HG02642 (cell line): ENCODE results near the gene PIK3CG.

Experiments
- ATAC-seq: cut with Tn5 transposase; IDR thresholded peaks from one replicate; pipeline ENCODE4 v1.9.1; 2021; ENCODE audit warnings: mild to moderate bottlenecking; ENCODE audit not compliant: unreplicated experiment, poor library complexity

PIK3CG gene

GRCh38 chr7:106855540-106856132, 9.4 kb upstream of the PIK3CG start:
- ATAC-seq, result no peak

- no peak for ATAC-seq
These were observed 6.2 kb upstream of the PIK3CG start for GRCh38 chr7:106858618-106859532.

GRCh38 chr7:106862317-106863089, 2.6 kb upstream of the PIK3CG start:
- ATAC-seq, result no peak

GRCh38 chr7:106863274-106863997, 1.6 kb upstream of the PIK3CG start:
- no peak for ATAC-seq

GRCh38 chr7:106864298-106865081, 592 bp upstream of the PIK3CG start:
- ATAC-seq, result peak; percentile 33

- ATAC-seq, result peak; percentile 27
These were observed 1.5 kb downstream of the PIK3CG start for GRCh38 chr7:106866298-106867281.

- no peak for ATAC-seq
These were observed 2.7 kb downstream of the PIK3CG start for GRCh38 chr7:106867641-106868351.

GRCh38 chr7:106868364-106868763, 3.3 kb downstream of the PIK3CG start:
- ATAC-seq, result no peak

GRCh38 chr7:106869954-106870353, 4.9 kb downstream of the PIK3CG start:
- no peak for ATAC-seq

GRCh38 chr7:106870528-106870927, 5.4 kb downstream of the PIK3CG start:
- ATAC-seq, result no peak

- ATAC-seq, result peak; percentile 88
These were observed 5.9 kb downstream of the PIK3CG start for GRCh38 chr7:106870983-106871410.

GRCh38 chr7:106871793-106872571, 6.9 kb downstream of the PIK3CG start:
- ATAC-seq, result no peak

GRCh38 chr7:106872763-106873162, 7.7 kb downstream of the PIK3CG start:
- ATAC-seq, result no peak

GRCh38 chr7:106874076-106874475, 9.0 kb downstream of the PIK3CG start:
- no peak for ATAC-seq

- no peak for ATAC-seq
These were observed 10.4 kb downstream of the PIK3CG start for GRCh38 chr7:106875508-106875907.

GRCh38 chr7:106878748-106879439, 13.8 kb downstream of the PIK3CG start:
- ATAC-seq, result no peak
